Fibroblast of lung (primary cell): ENCODE data around the gene SAFB.

Source experiments
- CTCF ChIP-seq, 2 donors: IDR thresholded peaks in 1 of 2; conservative IDR thresholded peaks in 1 of 2; 1 replicate in 1 of 2; 2 replicates in 1 of 2; pipeline ENCODE4 v1.5.1; 2011 to 2012; ENCODE audit warnings: low read length in 2 of 2, control low read depth in 1 of 2, inconsistent platforms in 1 of 2, low read depth in 1 of 2, mild to moderate bottlenecking in 1 of 2
- EZH2 ChIP-seq: IDR thresholded peaks from 2 replicates; pipeline ENCODE4 v1.5.1; 2012; ENCODE audit warnings: low read length, control low read depth, mild to moderate bottlenecking; ENCODE audit errors: missing control alignments

DNA sequence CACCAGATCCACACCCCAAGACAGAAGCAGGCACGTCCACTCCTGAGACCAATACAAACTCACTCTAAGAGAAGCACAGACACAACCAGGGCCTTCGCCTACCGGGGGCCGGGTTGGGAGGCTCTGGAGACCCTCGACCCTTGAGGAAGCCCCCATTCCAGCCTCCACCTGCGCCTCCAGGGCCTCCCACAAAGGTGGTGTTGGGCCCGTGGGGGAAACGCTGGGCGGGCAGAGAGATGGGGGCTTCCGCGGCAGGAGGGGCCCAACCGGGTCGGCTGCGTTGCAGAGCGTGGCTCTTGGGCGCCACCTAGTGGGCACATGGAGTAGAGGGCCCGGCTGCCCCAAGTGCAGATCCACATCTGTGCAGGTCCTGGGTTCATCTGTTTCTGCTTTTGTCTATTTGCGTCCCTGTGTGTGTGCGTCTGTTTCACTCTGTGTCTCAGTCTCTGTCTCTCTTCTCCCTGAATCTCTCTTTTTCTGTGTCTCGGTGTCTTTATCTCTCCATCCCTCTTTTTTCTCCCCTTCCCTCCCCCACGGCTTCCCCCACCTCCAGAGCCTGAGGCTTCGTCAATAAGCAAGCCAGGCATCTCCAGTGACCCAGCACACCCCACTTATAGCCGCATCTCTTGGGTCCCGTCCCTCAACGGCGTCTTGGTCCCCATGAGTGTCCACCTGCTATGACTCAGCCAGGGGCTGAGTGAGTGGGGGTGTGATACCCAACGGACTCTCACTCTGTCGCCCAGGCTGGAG is 44.6 kb upstream of the SAFB start:
- TF ChIP-seq CTCF (conservative IDR thresholded peaks at IDR 0.05 in 1 of 2, IDR thresholded peaks at IDR 0.05 in 1 of 2; ENCODE audit: low read depth in 1 of 2, low read length in 2 of 2): peak; percentile 84 to 87
- no peak for TF ChIP-seq EZH2
